Panc1 (cell line): ENCODE measurements around the gene HS6ST3.

Source experiments
- CTCF ChIP-seq: fragments of 450-650 bp; IDR thresholded peaks from 2 replicates; pipeline ENCODE4 v1.5.1; 2017; ENCODE audit warnings: mild to moderate bottlenecking
- POLR2AphosphoS5 ChIP-seq: IDR thresholded peaks from 2 replicates; pipeline ENCODE4 v1.6.1; 2012; ENCODE audit warnings: mild to moderate bottlenecking, low read depth, low read length, moderate library complexity
- REST ChIP-seq, 2 experiments: IDR thresholded peaks; 2 replicates each; pipeline ENCODE4 v1.6.1; 2011 to 2012; ENCODE audit warnings: low read depth in 2 of 2, control low read depth in 1 of 2, low read length in 1 of 2, mild to moderate bottlenecking in 1 of 2, moderate library complexity in 1 of 2; ENCODE audit not compliant: insufficient read depth in 1 of 2
- SIN3A ChIP-seq: IDR thresholded peaks from 2 replicates; pipeline ENCODE4 v1.6.1; 2012; ENCODE audit warnings: low read depth, mild to moderate bottlenecking, low read length, moderate library complexity, borderline replicate concordance; ENCODE audit not compliant: insufficient read depth
- TCF7L2 ChIP-seq: IDR thresholded peaks from 2 replicates; pipeline ENCODE4 v1.6.1; 2011; ENCODE audit warnings: mild to moderate bottlenecking, low read depth, low read length, inconsistent platforms

GRCh38 chr13:96342286-96342685 lies 252.4 kb downstream of the HS6ST3 start:
- TF ChIP-seq CTCF (no peak), REST (IDR thresholded peaks at IDR 0.05; ENCODE audit: insufficient read depth in 1 of 2, low read depth in 2 of 2, low read length in 1 of 2) (no peak), SIN3A (no peak), TCF7L2 (no peak), POLR2AphosphoS5 (no peak)
